ENCODE results near the gene TIMP2. TPM values are rescaled to one million over a fixed set of nuclear protein-coding genes. Genes with fewer than 3 reads are reported as not detected.

TIMP2 gene
- total and polyA plus RNA-seq, 2 of the 13 experiments (the other 11 are each of a cell fraction or from before 2014, with no cell fraction given), result 3.8 to 8.5 TPM

- intact Hi-C loops (cut with micrococcal nuclease; ENCODE audit: unreplicated experiment), result loop anchor here (5.0 kb wide), 1 partner anchor 37 kb away; no protein-coding TSS in a partner anchor
- TF ChIP-seq, protein P1, sequence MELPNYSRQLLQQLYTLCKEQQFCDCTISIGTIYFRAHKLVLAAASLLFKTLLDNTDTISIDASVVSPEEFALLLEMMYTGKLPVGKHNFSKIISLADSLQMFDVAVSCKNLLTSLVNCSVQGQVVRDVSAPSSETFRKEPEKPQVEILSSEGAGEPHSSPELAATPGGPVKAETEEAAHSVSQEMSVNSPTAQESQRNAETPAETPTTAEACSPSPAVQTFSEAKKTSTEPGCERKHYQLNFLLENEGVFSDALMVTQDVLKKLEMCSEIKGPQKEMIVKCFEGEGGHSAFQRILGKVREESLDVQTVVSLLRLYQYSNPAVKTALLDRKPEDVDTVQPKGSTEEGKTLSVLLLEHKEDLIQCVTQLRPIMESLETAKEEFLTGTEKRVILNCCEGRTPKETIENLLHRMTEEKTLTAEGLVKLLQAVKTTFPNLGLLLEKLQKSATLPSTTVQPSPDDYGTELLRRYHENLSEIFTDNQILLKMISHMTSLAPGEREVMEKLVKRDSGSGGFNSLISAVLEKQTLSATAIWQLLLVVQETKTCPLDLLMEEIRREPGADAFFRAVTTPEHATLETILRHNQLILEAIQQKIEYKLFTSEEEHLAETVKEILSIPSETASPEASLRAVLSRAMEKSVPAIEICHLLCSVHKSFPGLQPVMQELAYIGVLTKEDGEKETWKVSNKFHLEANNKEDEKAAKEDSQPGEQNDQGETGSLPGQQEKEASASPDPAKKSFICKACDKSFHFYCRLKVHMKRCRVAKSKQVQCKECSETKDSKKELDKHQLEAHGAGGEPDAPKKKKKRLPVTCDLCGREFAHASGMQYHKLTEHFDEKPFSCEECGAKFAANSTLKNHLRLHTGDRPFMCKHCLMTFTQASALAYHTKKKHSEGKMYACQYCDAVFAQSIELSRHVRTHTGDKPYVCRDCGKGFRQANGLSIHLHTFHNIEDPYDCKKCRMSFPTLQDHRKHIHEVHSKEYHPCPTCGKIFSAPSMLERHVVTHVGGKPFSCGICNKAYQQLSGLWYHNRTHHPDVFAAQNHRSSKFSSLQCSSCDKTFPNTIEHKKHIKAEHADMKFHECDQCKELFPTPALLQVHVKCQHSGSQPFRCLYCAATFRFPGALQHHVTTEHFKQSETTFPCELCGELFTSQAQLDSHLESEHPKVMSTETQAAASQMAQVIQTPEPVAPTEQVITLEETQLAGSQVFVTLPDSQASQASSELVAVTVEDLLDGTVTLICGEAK (IDR thresholded peaks at IDR 0.05), result peak; percentile 65
- TF ChIP-seq, protein P1 (CRISPR knock-in tag; IDR thresholded peaks at IDR 0.05), result peak; percentile 98
- no peak for TF ChIP-seq ZNF207 (IDR thresholded peaks at IDR 0.05; ENCODE audit: borderline replicate concordance)
- in situ Hi-C loops (cut with HindIII; ENCODE audit: extremely low pct_ligation_motif_present, low pct_unique_long_range_greater_than_20kb), result no loop called here
- Histone ChIP-seq H3K36me3 (replicated peaks in 1 of 2; ENCODE audit: control insufficient read depth in 1 of 2, insufficient read depth in 2 of 2, low read length in 2 of 2) (peaks cover 51 to 90% of the 10 kb centered on the region in 2 experiments), H3K79me2 (ENCODE audit: insufficient read depth, low read length) (peaks cover 25% of the 10 kb centered on the region), H3K9me3 (ENCODE audit: low read length) (no peaks in the 10 kb centered on the region), H2AFZ (ENCODE audit: low read length) (no peak overlapping the region), H3K27ac (ENCODE audit: extremely low read length, insufficient read depth, low read length) (no peak overlapping the region), H4K20me1 (ENCODE audit: insufficient read depth, low read length) (no peaks in the 10 kb centered on the region; the same call in 1 of the 2 replicates), H3K27me3 (ENCODE audit: control insufficient read depth in 1 of 2, insufficient read depth in 2 of 2, low read length in 2 of 2) (no peaks in the 10 kb centered on the region), H3K4me2 (ENCODE audit: low read depth, low read length) (no peak overlapping the region), H3K9ac (ENCODE audit: insufficient read depth, low read depth, low read length) (no peak overlapping the region), H3K4me1 (ENCODE audit: insufficient read depth, low read length) (peaks cover 24% of the 10 kb centered on the region), H3K4me3 (replicated peaks in 1 of 3; ENCODE audit: insufficient read depth in 1 of 3, low read depth in 2 of 3, low read length in 3 of 3) (no peak overlapping the region)
- WGBS (ENCODE audit: low lambda C conversion rate), result 100% methylated on average over 6 of the region's 6 CpGs
- CTCF ChIA-PET (ENCODE audit: low intra/inter-chr PET ratio, low total read pairs), result no interaction called here
- POLR2A ChIA-PET, result no interaction called here
- BruUV-seq (replicated peaks), result no TSS peak
- FAIRE-seq (no peak), ATAC-seq (no peak), DNase-seq (ENCODE audit: low spot score) (no peak)
These were observed 95.7 kb downstream of the TIMP2 start for GRCh38 chr17:78829477-78829876.
